GM19023 (cell line): ENCODE measurements around the gene PGBD5.

ENCODE experiments used
- ATAC-seq: cut with Tn5 transposase; IDR thresholded peaks from one replicate; pipeline ENCODE4 v1.9.1; 2021; ENCODE audit warnings: mild to moderate bottlenecking, moderate library complexity; ENCODE audit not compliant: unreplicated experiment

The PGBD5 gene

GRCh38 chr1:230309646-230310177, 116.4 kb downstream of the PGBD5 start:
- ATAC-seq = no peak

GRCh38 chr1:230308821-230309220, 117.3 kb downstream of the PGBD5 start:
- ATAC-seq = no peak

GRCh38 chr1:230308039-230308438, 118.1 kb downstream of the PGBD5 start:
- no peak for ATAC-seq

- ATAC-seq = no peak
Observed at GRCh38 chr1:230307213-230307612, 118.9 kb downstream of the PGBD5 start.

- no peak for ATAC-seq
Observed at GRCh38 chr1:230306169-230306568, 120.0 kb downstream of the PGBD5 start.

- ATAC-seq = no peak
Observed at GRCh38 chr1:230303822-230304221, 122.3 kb downstream of the PGBD5 start.

GRCh38 chr1:230303069-230303468, 123.1 kb downstream of the PGBD5 start:
- ATAC-seq = no peak

GRCh38 chr1:230301822-230302221, 124.3 kb downstream of the PGBD5 start:
- ATAC-seq = no peak

GRCh38 chr1:230301322-230301721, 124.8 kb downstream of the PGBD5 start:
- no peak for ATAC-seq

GRCh38 chr1:230300322-230301301, 125.5 kb downstream of the PGBD5 start:
- no peak for ATAC-seq

GRCh38 chr1:230299191-230300006, 126.7 kb downstream of the PGBD5 start:
- no peak for ATAC-seq

GRCh38 chr1:230295367-230295766, 130.8 kb downstream of the PGBD5 start:
- ATAC-seq = no peak

- no peak for ATAC-seq
Observed at GRCh38 chr1:230293390-230293700, 132.8 kb downstream of the PGBD5 start.

- no peak for ATAC-seq
Observed at GRCh38 chr1:230292689-230293389, 133.3 kb downstream of the PGBD5 start.

- ATAC-seq = no peak
Observed at GRCh38 chr1:230291731-230292620, 134.2 kb downstream of the PGBD5 start.

GRCh38 chr1:230289350-230289644, 136.8 kb downstream of the PGBD5 start:
- no peak for ATAC-seq

GRCh38 chr1:230288641-230289349, 137.3 kb downstream of the PGBD5 start:
- no peak for ATAC-seq

- no peak for ATAC-seq
Observed at GRCh38 chr1:230287674-230288315, 138.3 kb downstream of the PGBD5 start.

GRCh38 chr1:230286890-230287269, 139.3 kb downstream of the PGBD5 start:
- ATAC-seq = no peak
